NCI-H446 treated with DMSO at 0.1 percent for 48 hours (cell line): Measurements from ENCODE around the gene SIAH2.
"Not testable (repeated sequence)": the region's sequence is repeated elsewhere in the genome, so short reads cannot be mapped to it uniquely, and the experiment has no call there.

Experiments used
- DNase-seq: peaks from one replicate; lab custom pipeline; 2025; lab: John Stamatoyannopoulos, UW

SIAH2 gene, protein sequence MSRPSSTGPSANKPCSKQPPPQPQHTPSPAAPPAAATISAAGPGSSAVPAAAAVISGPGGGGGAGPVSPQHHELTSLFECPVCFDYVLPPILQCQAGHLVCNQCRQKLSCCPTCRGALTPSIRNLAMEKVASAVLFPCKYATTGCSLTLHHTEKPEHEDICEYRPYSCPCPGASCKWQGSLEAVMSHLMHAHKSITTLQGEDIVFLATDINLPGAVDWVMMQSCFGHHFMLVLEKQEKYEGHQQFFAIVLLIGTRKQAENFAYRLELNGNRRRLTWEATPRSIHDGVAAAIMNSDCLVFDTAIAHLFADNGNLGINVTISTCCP

DNA sequence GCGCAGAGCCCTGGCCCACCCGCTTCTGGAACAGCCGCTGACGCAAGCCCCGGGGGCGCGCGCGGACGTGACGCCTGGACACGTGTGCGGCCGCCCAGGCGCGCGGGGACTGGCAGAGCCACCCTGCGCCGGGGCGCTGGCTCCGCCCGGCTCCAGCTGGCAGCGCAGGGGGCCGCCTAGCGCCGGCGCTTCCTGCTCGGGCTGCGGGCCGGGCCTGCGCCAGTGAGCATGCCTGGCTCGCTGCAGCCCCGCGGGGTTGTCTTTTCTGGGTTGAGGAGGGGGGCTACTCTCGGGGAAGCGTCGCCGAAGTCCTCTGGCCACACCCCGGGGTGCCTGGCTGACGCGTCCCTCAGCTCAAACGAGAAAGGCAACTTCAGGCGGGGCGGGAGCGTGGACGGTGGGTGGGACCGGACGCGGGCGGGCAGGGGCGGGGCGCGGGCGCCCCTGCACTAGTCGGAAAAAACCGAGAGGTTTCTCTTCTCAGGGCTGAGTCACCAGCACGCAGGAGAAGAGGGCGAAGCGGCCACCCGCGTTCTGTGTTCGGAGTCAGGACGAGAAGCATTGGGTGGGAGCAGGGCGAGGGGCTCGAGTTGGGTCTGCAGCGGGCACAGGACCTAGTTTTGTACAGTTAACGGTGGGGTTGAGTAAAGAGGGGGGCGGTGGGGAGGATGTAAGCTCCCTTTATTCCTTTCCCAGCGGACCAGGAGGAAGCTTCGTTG, at the start of gene SIAH2:
SIAH2 (minus strand) TSS at position 48 of the 719 bp plus-strand sequence. CDS start 320 bp downstream, outside the sequence.
- peak; percentile 92 for DNase-seq

DNA sequence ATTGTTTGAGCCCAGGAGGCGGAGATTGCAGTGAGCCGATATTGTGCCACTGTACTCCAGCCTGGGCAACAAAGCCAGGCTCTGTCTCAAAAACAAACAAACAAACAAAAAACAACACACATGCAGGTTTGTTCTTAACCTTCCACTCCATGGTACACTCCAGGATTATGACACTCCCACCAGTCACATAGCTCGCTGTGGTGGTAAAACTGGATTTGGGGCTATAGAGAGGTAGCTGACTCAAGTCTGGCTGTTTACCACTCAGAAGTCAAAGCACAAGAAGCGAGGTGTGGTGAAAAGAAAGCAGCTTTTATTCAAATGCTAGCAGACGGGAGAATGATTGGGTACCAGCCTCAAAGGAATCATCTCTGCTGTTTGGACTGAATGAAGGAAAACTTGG, 49.0 kb upstream of the SIAH2 start:
- DNase-seq = no peak

DNA sequence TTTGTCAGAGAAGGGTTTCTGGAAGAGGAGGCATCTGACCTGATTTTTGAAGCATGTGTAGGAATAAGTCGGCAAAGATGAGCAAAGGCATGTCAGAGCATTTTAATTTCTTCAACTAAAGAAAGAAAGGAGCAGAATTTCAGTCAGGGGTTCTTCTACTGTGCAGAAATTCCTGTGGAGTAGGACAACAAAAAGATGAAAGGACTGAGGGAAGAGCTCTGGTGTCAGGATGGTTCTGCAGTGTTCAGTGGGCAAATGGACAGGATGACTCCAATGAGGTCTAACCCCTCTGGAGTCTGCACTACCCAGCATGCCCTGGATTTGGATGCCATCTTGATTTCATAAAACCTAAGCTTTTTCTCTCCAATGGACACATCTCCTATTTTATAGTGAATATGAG, 47.7 kb upstream of the SIAH2 start:
- no peak for DNase-seq

DNA sequence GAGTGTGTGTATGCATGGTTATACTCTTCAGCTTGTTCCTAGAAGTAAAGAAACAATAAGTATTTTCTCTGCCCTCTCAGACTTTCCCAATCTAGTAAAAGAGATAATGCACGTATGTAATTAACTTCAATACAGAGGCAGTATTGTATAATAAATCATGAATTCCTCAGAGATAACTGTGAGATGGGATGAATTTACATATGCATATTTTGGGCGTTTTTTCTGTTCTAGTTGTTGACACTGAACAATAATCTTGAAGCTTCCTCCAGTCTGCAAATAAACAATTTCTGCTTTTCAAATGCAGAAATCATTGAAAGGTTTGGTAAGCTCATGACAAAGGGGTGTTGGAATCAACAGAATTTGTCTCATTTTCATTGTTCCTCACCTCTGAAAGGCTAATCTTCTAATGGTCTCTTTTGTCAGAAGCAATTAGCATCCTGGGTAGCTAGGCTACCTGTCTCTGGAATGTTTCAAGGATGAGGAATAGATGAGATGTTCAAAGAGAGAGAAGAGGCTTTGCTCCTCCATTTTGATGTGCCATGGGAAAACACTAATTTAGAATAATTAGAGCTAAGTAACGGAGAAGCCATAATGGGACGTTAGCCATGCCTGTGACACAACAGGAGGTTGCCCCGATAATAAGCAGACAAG, 43.3 kb upstream of the SIAH2 start:
- DNase-seq = no peak

DNA sequence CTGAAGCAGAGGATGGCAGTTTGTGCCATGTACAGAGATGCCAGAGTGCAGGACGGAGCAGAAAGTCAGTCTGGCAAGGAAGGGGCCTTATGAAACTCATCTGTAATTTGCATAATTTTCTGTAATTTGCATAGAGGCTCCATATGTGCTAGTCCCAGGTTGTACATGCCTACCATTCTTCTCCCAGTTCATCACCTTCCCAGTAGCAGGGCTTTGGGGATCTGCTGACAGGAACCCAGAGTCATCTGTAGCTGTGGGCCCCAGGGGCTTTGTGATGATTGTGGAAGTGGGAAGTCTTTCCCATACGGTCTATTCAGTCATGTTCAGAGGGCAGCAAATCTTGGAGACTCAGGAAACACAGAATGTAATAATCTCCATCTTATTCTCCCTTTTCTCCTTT, 42.4 kb upstream of the SIAH2 start:
- no peak for DNase-seq

DNA sequence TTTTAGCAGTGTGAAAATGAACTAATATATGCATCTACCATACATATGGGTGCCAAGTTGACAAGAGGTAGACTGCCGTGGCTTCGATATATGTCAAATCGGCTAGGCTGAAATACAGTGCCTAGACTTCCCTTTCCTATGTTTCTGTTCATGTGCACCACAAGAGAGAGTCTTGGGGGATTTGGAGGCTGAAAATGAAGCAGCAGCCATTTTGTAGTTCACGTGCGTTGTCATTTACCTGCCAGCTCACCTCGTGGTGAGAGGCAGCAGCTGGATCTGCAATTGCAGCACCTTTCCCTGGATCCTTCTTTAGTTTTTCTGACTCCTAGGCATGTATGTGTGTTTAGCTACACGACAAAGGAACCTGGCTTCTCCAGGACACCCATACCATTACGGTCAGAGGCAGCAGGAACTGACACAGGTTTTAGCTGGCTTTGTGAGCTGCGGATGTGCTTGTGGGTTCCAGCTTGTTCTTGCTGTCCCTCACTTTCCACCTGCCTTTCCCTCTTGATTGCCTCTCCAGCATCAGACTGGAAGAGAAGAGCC, 40.5 kb upstream of the SIAH2 start:
- no peak for DNase-seq

DNA sequence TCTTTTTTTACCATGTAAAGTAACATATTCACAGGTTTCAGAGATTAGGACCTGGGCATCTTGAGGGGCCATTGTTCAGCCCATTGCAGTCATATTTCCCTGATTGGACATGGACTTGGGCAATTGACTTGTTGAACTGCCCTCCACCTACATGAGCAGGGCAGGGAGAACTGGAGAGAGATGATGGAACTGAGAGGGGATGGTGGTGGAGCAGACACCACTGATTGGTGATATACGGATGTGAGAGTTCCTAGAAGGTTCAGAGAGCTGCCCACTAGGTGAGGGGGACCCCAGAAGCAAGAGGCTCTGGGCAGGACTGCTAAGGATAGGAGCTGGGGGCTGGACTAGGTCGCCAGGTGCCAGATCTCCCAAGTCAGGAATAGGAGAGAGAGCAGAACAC, 37.8 kb upstream of the SIAH2 start:
- no peak for DNase-seq

DNA sequence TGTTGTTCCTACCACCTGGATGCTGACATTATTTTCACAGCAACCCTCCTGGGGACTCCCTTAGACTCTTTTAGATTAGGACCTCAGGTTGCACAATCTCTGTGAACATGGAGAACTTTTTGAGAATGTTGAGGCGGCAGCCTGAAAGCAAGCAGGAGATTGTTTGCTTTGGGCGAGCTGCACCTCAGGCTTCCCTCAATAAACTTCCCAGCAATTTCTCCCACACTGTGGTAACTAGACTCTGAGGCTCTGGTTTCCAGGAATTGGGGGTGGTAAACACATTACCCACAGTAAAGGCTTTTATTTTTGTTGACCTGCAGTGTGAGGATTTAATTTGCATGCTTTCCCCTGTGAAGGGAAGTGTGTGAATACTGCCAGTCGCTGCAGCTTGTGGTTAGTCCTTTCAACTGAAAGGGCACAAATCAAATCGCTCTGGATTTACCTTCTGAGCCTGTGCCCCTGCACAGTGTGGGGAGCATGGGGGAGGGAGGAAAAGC, 35.2 kb upstream of the SIAH2 start:
- no peak for DNase-seq

- DNase-seq = no peak
Observed at GRCh38 chr3:150797155-150797554, 34.2 kb upstream of the SIAH2 start.

DNA sequence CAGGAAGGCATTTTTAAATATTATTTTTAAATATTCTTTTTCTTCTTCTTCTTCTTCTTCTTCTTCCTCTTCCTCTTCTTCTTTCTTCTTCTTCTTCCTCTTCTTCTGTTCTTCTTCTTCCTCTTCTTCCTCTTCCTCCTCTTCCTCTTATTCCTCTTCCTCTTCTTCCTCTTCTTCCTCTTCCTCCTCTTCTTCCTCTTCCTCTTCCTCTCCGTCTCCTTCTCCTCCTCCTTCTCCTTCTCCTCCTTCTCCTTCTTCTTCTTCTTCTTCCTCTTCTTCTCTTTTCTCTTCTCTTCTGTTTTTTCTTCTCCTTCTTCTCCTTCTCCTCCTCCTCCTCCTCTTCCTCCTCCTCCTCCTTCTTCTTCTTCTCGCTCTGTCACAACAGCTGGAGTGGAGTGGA, 33.6 kb upstream of the SIAH2 start:
- not testable (repeated sequence) for DNase-seq

DNA sequence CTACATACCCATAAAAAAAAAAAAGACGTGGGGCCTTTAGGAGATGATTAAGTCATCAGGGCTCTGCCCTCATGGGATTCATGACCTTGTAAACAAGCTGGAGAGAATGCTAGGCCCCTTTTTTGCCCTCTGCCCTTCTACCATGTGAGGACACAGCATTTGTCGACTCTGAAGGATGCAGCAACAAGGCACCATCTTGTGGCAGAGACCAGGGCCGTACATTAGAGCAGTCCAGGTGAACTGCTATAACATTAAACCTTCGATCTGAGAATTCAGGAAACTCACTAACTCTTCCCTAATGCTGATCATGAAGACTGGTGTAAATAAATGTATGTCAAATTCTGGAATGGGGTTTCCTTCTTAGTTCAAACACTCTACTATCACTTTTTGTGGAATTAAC, 30.7 kb upstream of the SIAH2 start:
- no peak for DNase-seq

- no peak for DNase-seq
Observed at GRCh38 chr3:150790629-150791028, 27.7 kb upstream of the SIAH2 start.

- DNase-seq = no peak
Observed at GRCh38 chr3:150789451-150789850, 26.5 kb upstream of the SIAH2 start.

DNA sequence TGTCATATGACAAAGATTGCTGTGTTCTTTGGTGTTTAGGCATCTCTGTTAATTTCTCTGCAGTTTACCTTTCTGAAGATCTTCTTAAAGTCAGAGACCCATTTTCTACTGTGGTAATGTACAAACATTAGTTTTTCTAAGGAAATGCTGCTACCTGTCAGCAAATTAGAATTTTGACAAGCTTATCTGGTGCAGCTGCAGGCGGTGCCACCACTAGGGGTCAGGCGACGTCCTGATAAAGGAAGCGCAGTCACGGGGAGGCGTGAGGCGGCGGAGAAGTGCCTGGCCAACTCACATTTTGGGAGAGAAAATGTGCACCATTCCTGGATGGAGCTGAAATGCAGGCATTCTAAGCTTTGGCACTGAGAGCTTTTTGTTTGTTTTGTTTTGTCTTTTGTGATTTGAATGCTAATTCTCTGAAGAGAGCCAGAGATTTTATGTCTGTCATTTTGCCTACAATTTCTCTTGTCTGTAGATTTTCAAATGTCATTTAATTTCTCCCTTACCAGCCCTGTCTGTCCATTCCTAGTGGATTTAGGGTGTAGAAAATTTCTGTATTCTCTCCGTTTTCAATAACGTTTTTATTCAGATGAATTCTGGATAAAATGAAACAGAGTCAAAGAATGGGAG, 24.9 kb upstream of the SIAH2 start:
- peak; percentile 49 for DNase-seq

- DNase-seq = no peak
Observed at GRCh38 chr3:150786791-150787190, 23.8 kb upstream of the SIAH2 start.

DNA sequence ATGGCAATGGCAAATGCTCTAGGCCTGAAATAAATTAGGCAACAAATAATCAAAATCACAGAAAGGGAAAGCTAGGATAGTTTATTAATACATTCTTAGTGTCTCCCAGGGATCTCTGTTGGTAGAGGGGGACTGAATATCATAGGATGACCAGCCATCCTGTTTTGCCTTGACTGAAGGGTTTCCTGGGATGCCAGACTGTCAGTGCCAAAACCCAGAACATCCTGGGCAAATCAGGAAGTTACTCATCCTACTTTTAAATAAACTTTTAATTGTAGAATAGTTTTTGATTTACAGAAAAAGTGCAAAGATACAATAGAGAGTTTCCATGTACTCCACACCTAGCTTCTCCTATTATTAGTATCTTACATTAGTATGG, 21.8 kb upstream of the SIAH2 start:
- DNase-seq = no peak

DNA sequence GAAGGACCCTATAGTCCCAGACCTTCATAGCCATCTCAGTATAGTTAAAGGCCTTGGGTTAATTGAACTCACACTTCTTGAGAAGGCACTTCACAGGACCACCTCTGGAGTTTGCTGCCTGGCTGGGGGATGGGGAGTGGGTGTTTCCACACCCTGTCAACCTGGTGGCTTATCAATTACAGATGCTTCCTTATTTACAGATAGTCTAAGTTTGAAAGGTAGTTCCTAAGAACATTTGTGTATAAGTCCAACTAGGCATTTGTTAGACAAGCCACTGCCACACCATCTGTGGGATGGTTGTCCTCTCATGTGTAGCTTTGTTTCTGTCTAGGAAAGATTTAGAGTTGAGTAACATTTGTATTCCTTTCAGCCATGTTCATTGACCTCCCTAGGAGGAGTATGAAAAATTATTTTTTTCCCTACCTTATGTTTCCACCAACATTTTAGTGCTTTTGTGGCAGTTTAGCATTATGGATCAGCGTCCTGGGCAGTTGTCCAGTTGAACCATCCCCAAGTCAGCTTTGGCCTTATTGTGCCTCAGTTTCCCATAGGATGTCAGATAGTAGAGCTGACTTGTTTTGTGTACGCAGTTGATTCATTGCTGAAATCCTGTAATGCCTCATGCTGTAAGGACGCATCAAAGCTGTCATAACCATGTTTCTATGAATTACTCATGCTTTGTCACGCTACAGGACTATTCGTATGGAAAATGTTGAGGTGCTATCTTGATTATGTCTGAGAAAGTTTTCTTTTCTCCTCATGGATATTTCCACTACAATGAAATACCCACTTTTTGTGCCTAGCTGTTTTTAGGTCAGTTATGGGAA, 21.2 kb upstream of the SIAH2 start:
- no peak for DNase-seq

GRCh38 chr3:150783316-150783715, 20.3 kb upstream of the SIAH2 start:
- DNase-seq = no peak

DNA sequence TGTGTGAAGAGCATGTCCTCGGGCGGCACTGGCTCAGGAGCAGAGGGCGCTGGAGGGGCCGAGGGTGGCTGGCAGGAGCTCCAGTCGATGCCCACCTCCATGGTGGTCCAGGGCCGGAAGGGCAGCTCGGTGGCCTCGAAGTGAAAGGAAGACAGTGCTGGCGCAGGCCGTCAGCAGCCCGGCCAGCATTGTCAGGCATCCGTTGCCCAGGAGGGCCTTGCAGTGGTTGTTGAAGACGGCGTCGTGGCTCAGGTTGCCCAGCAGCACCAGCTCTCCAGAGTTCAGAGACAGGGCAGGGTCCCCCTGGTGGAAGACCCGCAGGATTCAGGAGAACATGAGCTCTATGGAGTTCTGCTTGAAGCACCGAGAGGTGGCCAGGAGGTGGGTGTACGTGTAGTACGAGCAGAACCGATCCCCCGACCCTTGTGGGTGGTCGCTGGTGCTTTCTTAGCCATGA, 16.5 kb upstream of the SIAH2 start:
- no peak for DNase-seq

GRCh38 chr3:150778793-150779401, 15.9 kb upstream of the SIAH2 start:
- no peak for DNase-seq
